GM19468 (cell line): ENCODE measurements around the gene UBR4.

Experiments used
- ATAC-seq: cut with Tn5 transposase; IDR thresholded peaks from one replicate; pipeline ENCODE4 v1.9.1; 2021; ENCODE audit warnings: mild to moderate bottlenecking, moderate library complexity, moderate number of reproducible peaks; ENCODE audit not compliant: unreplicated experiment; ENCODE audit errors: extremely low read depth

The UBR4 gene

GRCh38 chr1:19065526-19066247 lies 144.4 kb downstream of the UBR4 start:
- no peak for ATAC-seq

DNA sequence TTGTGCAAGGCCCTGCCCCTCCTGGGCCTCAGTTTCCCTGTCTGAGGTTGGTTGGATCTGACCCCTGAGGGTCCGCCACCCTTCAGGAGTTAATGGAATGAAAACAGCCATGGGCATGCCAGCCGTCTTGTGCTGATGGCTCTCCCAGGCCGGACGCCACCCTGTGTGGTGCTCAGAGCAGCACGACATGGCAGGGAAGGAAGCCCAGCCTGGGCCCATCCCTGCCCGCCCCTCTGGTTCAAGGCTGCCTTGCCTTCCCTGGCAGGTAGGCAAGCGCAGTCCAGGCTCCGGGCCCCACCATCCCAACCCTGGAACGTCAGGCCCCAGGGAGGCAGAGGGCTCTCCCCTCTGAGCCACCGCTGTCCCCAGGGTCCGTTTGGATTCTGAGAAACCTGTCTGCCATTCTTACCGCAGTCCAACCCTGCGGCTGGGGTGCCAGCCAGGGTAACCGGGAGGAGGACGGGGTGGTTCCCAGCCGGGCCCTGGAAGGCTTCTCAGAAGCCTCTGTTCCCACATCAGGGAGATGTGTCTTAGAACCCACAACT lies 145.1 kb downstream of the UBR4 start:
- ATAC-seq, result no peak

- ATAC-seq, result no peak
Observed at GRCh38 chr1:19063122-19063521, 146.9 kb downstream of the UBR4 start.

DNA sequence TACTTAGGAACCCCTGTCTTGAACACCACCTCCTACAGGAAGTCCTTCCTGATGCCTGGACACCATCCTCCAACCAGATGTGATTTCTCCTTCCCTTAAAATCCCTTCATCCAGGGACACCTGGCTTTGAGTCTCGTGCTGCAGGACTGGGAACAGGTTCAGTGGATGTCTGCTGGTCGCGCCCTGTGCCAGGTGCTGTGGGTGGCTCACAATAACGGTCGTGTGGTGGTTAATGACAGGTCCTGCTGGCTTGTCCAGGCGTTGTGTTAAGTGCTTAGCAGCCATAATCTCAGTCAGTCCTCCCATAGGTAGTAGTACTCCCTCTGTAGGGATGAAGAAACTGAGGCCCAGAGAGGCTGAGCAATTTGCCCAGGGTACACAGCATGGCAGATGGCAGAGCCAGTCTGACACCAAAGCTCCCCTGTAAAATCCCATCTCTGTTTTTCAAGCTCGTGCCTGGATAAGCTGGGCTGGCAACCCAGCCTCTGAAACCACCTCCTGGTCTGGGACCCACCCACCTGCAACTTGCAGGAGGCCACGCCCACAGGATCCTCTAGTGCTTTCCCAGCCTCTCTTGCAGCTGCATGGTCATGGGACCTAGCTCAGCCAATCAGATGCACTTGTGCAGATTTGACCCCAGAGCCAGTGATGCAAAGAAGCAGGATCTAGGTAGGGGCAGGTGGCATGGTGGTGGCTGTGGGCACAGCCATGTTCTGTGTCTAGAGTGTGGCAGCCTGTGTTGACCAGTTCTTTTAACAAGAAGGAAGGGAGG lies 147.6 kb downstream of the UBR4 start:
- ATAC-seq, result no peak

GRCh38 chr1:19061798-19062197 lies 148.3 kb downstream of the UBR4 start:
- ATAC-seq, result no peak

GRCh38 chr1:19061343-19061742 lies 148.7 kb downstream of the UBR4 start:
- no peak for ATAC-seq

DNA sequence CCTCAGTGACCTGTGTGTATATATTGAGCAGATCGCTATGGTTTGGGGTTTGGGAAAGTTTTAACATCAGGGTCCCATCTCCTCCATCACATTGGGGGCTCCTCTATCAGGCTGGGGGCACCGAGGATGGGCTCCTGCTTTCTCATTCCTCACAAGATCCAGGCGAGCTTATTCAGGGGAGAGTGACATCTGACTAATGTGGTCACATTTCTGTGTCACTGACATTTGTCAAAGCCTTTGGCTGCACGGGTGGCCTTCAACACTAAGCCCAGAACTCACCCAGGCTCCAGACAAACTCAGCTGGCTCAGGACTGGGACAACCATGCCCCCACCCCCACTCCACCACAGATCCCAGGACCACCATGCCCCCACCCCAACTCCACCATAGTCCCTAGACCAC lies 150.3 kb downstream of the UBR4 start:
- no peak for ATAC-seq

- no peak for ATAC-seq
Observed at GRCh38 chr1:19058476-19058797, 151.6 kb downstream of the UBR4 start.

DNA sequence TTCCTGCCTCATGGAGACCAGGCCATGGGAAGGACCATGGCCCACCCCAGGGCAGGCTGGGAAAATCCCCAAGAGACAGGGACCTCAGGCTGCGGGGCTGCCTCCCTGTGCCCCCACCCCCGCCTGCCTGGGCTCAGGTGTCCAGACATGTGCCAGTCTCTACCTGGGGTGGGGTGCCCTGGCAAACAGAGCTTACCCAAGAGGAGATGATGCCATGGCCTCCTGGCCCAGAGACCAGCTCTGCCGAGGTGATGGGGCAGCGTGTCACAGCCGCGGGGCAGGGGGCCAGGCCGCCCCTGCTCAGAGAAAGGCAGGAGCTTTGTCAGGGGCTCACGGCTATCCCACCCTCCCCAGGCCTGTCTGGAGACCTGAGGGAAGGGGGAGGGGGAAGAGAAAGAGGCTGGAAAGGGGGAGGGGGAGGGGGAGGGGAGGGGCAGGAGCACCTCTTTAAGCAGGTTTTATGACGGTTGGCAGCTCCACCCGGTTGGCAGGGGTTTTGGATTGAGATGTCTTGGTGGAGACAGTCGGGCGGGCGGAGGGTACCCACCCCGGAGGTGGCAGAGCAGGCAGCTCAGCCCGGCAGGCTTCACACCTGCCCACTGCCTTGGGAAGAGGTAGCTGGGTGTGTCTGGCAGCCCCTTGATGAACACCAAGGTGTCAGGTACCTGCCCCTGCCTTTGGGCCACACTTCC lies 152.1 kb downstream of the UBR4 start:
- ATAC-seq, result no peak

GRCh38 chr1:19057182-19057779 lies 152.8 kb downstream of the UBR4 start:
- no peak for ATAC-seq

DNA sequence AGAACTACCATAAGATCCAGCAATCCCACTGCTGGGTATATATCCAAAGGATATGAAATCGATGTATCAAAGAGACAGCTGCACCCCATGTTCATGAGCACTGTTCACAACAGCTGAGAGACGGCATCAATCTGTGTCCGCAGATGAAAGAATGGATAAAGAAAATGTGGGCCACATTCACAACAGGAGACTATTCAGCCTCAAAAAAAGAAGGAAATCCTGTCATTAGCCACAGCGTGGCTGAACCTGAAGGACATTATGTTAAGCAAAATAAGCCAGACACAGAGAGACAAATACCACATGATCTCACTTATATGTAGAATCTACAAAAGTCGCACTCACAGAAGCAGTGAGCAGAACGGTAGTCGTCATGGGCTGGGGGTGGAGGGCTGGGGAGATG lies 154.4 kb downstream of the UBR4 start:
- ATAC-seq, result no peak

- no peak for ATAC-seq
Observed at GRCh38 chr1:19055001-19055400, 155.1 kb downstream of the UBR4 start.

- no peak for ATAC-seq
Observed at GRCh38 chr1:19054216-19054615, 155.8 kb downstream of the UBR4 start.

GRCh38 chr1:19053486-19053885 lies 156.6 kb downstream of the UBR4 start:
- no peak for ATAC-seq

- ATAC-seq, result no peak
Observed at GRCh38 chr1:19049798-19050197, 160.3 kb downstream of the UBR4 start.

DNA sequence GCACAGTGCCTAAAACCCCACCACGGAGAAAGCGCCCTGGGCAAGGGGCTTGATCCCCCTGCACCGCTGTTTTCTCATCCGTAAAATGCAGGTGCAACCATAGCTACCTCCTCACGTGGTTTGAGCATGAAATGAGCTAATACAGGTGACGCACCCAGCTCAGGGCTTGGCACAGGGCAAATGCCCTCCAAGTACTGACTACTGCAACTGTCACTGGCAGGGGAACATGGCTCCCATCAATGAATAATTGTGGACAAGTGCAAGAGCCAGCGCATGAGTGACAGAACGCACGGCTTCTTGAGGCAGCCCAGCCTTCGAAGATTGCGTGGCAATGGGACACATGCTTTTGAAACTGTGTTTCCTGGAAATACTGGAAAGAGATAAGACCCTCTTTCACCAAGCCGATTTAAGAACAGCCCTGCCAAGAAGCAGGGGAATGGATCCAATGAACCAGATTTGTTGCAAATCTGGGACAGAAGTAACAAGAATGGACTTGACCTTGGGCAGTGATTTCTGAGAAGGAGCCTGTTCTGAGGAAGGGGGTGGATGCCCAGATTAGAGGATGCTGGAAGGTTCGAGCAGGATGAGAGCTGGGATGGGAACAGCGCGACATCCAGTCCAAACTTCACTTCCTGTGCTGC lies 160.8 kb downstream of the UBR4 start:
- ATAC-seq, result no peak

DNA sequence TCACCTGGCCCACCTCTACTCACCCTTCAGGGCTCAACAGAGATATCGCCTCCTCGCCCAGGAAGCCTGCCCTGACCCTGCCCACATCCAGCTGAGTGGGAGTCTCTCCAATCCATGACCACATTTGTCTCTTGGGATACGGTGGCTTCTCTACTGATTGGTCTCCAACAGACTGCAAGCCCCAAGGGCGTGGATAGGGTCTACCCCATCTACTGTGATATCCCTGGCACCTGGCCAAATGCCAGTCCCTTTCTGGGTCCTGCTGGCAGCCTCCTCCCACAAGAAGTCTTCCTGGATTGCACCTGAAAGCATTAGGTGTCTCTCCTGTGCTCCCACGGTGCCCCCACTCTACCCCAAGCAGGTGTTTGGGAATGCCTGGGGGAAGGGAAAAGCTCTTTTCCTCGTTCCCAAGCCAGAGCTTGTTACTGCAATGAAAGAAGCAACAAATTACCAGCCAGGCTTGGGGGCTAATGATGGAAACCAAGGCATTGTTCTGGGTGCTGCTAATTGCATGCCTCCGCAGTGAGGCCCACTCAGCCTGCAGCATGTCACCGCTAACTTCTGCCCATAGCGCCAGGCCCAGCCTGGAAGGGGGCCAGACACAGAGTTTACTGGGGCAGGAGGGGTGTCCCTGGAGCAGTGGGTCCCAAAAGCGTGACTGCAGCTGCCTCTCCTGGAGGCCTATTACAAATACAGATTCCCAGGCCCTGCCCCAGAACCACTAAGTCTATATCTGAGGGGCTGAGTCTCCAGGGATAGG lies 162.9 kb downstream of the UBR4 start:
- ATAC-seq, result no peak

- ATAC-seq, result no peak
Observed at GRCh38 chr1:19045898-19046880, 163.9 kb downstream of the UBR4 start.
